K562 (cell line): ENCODE measurements around the gene PCBP3. TPM values are rescaled to one million over a fixed set of nuclear protein-coding genes. Genes with fewer than 3 reads are reported as not detected.

Experiments
- ATAC-seq: fragments of 200-7000 bp; cut with Tn5 transposase; 3 replicates; pipeline ENCODE4 v1.9.1; 2020; ENCODE audit warnings: moderate library complexity
- BruUV-seq: library from RNA; stranded (reverse); fragments of 400-500 nt; replicated peaks from 2 replicates; lab custom pipeline; 2021; lab: Mats Ljungman, UMichigan
- CTCF ChIA-PET: fragments of 300-600 bp; formaldehyde crosslinking; extraction: SDS; loops from one replicate; lab custom pipeline; 2021; ENCODE audit warnings: low intra/inter-chr PET ratio; lab: Yijun Ruan, JAX
- POLR2A ChIA-PET: fragments of 300-600, 350-650 bp; sonication (Branson Sonifier 250); formaldehyde crosslinking; extraction: SDS; loops from one replicate; lab custom pipeline; 2021; ENCODE audit warnings: antibody characterized with exemption, inconsistent platforms; lab: Yijun Ruan, JAX
- DNase-seq, 4 experiments: peaks; one replicate each; pipeline versions ENCODE4 v3.0.0 to v3.0.0-alpha.2; 2011 to 2018; ENCODE audit warnings: low spot score in 3 of 4, mixed read lengths in 3 of 4; ENCODE audit errors: extremely low read depth in 1 of 4
- FAIRE-seq: peaks from 2 replicates; lab custom pipeline; 2011; peaks lifted over from hg19 to GRCh38; lab: Jason Lieb, UNC
- H2AFZ ChIP-seq: 2 replicates; pipeline ENCODE4 v1.6.0; 2011; ENCODE audit warnings: low read depth, low read length, control low read depth, inconsistent platforms
- H3K27ac ChIP-seq: fragments of 200-600 bp; 3 replicates; pipeline ENCODE4 v1.8.0; 2011; ENCODE audit warnings: low read depth, mild to moderate bottlenecking, control low read depth, inconsistent platforms, low read length, moderate library complexity, mixed read lengths; ENCODE audit errors: extremely low read depth
- H3K27me3 ChIP-seq, 2 experiments: fragments of 300-600 bp in 1 of 2; 2 replicates in 1 of 2; 3 replicates in 1 of 2; pipeline versions ENCODE4 v1.6.0 to v1.8.0; 2011; ENCODE audit warnings: inconsistent platforms in 2 of 2, low read length in 2 of 2, mild to moderate bottlenecking in 1 of 2, mixed read lengths in 1 of 2, moderate library complexity in 1 of 2; ENCODE audit not compliant: control insufficient read depth in 2 of 2, insufficient read depth in 2 of 2
- H3K36me3 ChIP-seq: fragments of 300-600 bp; 3 replicates; pipeline ENCODE4 v1.8.0; 2011; ENCODE audit warnings: mild to moderate bottlenecking, low read length, inconsistent platforms; ENCODE audit not compliant: control insufficient read depth, insufficient read depth
- H3K4me1 ChIP-seq, 2 experiments: fragments of 200-600 bp in 1 of 2; replicated peaks in 1 of 2; 2 replicates in 1 of 2; 3 replicates in 1 of 2; pipeline versions ENCODE4 v1.5.1 to v1.8.0; 2011; ENCODE audit warnings: inconsistent platforms in 2 of 2, low read length in 2 of 2, mild to moderate bottlenecking in 1 of 2, mixed read lengths in 1 of 2, moderate library complexity in 1 of 2; ENCODE audit not compliant: control insufficient read depth in 2 of 2, insufficient read depth in 2 of 2
- H3K4me2 ChIP-seq: 2 replicates; pipeline ENCODE4 v1.6.1; 2011; ENCODE audit warnings: low read length, control low read depth, inconsistent platforms, mixed read lengths; ENCODE audit not compliant: insufficient read depth
- H3K4me3 ChIP-seq: fragments of 200-600 bp; sonication (generic), shearing (Covaris generic); 2 replicates; pipeline ENCODE4 v1.5.1; 2016; ENCODE audit warnings: control low read depth, inconsistent platforms
- H3K79me2 ChIP-seq: fragments of 200-600 bp; 3 replicates; pipeline ENCODE4 v1.8.0; 2011; ENCODE audit warnings: low read length, inconsistent platforms; ENCODE audit not compliant: control insufficient read depth, insufficient read depth
- H3K9ac ChIP-seq, 2 experiments: 2 replicates each; pipeline versions ENCODE4 v1.6.0 to v1.6.1; 2011; ENCODE audit warnings: low read depth in 2 of 2, low read length in 2 of 2, control low read depth in 1 of 2, inconsistent platforms in 1 of 2, mild to moderate bottlenecking in 1 of 2, mixed read lengths in 1 of 2; ENCODE audit not compliant: insufficient read depth in 1 of 2
- H3K9me1 ChIP-seq: one replicate; pipeline ENCODE4 v1.6.0; 2011; ENCODE audit warnings: inconsistent platforms, mild to moderate bottlenecking, low read length, moderate library complexity; ENCODE audit not compliant: control insufficient read depth, insufficient read depth
- H3K9me3 ChIP-seq: replicated peaks from 2 replicates; pipeline ENCODE4 v1.5.1; 2011; ENCODE audit warnings: low read depth, low read length, inconsistent platforms; ENCODE audit not compliant: control insufficient read depth, insufficient read depth
- H4K20me1 ChIP-seq: replicated peaks from 2 replicates; pipeline ENCODE4 v1.6.1; 2011; ENCODE audit warnings: low read length, inconsistent platforms, mixed read lengths; ENCODE audit not compliant: control insufficient read depth, insufficient read depth
- CTCF ChIP-seq, 3 experiments: IDR thresholded peaks in 2 of 3; conservative IDR thresholded peaks in 1 of 3; 2 replicates each; pipeline ENCODE4 v1.5.1; 2011 to 2012; ENCODE audit warnings: low read length in 3 of 3, mild to moderate bottlenecking in 3 of 3, control low read depth in 2 of 3, improper control_type of control experiment in 1 of 3, inconsistent platforms in 1 of 3, low read depth in 1 of 3, mixed read lengths in 1 of 3, moderate library complexity in 1 of 3; ENCODE audit not compliant: insufficient read depth in 2 of 3
- CXXC5 ChIP-seq: fragments of 250-450 bp; sonication (Bioruptor Pico); IDR thresholded peaks from 2 replicates; pipeline ENCODE4 v1.8.0; 2022; ENCODE audit warnings: inconsistent platforms, mild to moderate bottlenecking, moderate library complexity
- GTF2A2 ChIP-seq: IDR thresholded peaks from 2 replicates; pipeline ENCODE4 v1.6.1; 2016; ENCODE audit warnings: mild to moderate bottlenecking, missing genetic modification characterization, missing compliant biosample characterization
- MECOM ChIP-seq: fragments of 250-450 bp; sonication (Bioruptor Pico); IDR thresholded peaks from 2 replicates; pipeline ENCODE4 v1.8.0; 2022; ENCODE audit warnings: inconsistent platforms
- RAD21 ChIP-seq, 2 experiments: fragments of 250-450 bp in 1 of 2; fragments of 450-650 bp in 1 of 2; sonication (Bioruptor Pico) in 1 of 2; formaldehyde crosslinking in 1 of 2; IDR thresholded peaks in 1 of 2; conservative IDR thresholded peaks in 1 of 2; 2 replicates each; pipeline versions ENCODE4 v1.4.0 to v1.8.0; 2020 to 2022; ENCODE audit warnings: mild to moderate bottlenecking in 2 of 2, moderate library complexity in 1 of 2
- TBL1XR1 ChIP-seq, 2 experiments: IDR thresholded peaks; 2 replicates each; pipeline ENCODE4 v1.6.1; 2012; ENCODE audit warnings: improper control_type of control experiment in 2 of 2, low read length in 2 of 2, mild to moderate bottlenecking in 1 of 2
- ZNF175 ChIP-seq: fragments of 200-800 bp; sonication (Bioruptor generic); IDR thresholded peaks from 2 replicates; pipeline ENCODE4 v1.6.1; 2016; ENCODE audit warnings: low read depth, mild to moderate bottlenecking, missing genetic modification characterization, missing compliant biosample characterization
- ZNF41 ChIP-seq: fragments of 250-450 bp; sonication (Bioruptor Pico); conservative IDR thresholded peaks from 2 replicates; pipeline ENCODE4 v1.4.0; 2020; ENCODE audit warnings: mild to moderate bottlenecking
- WGBS: fragments of 100-300 bp; shearing (Covaris generic); methylation state at CpG from one replicate; pipeline ENCODE4 v1.1.6; 2016; ENCODE audit warnings: low coverage, mixed read lengths; ENCODE audit not compliant: insufficient coverage; ENCODE audit errors: missing lambda C conversion rate; 5-methylcytosine and 5-hydroxymethylcytosine counted together
- in situ Hi-C: fragments of 300-500 bp; cut with MboI; formaldehyde crosslinking; loops from 4 replicates; pipeline ENCODE4 v1.15.0; 2018; ENCODE audit warnings: inconsistent platforms, mixed read lengths
- intact Hi-C: fragments of 100-400 bp; cut with micrococcal nuclease; formaldehyde crosslinking; loops from 2 replicates; pipeline ENCODE4 v1.14.2; 2022
- polyA plus RNA-seq, 8 experiments: library from polyadenylated mRNA; depleted of rRNA in 4 of 8; stranded (reverse) in 5 of 8; unstranded in 3 of 8; fragments of >200 nt; fragmentation: Nextera tagmentation in 2 of 8; fragmentation: Illumina TruSeq in 1 of 8; extraction: Ambion mirVana in 2 of 8; extraction: Trizol in 1 of 8; gene quantifications; 2 replicates each; pipeline versions ENCODE4 v1.2.1 to v1.2.3, GENCODE V29; 2011 to 2014; ENCODE audit warnings: inconsistent platforms in 1 of 8, missing spikeins in 1 of 8
- total RNA-seq, 7 experiments: library from RNA; depleted of rRNA in 6 of 7; stranded (reverse); fragments of >200 nt in 6 of 7; fragmentation: Illumina TruSeq in 2 of 7; extraction: Trizol in 2 of 7; gene quantifications; 2 replicates each; pipeline versions ENCODE4 v1.2.1 to v1.2.3, GENCODE V29; 2011 to 2021; ENCODE audit warnings: low replicate concordance in 1 of 7
- TF ChIP-seq, protein P1 (sequence below): fragments of 450-650 bp; IDR thresholded peaks from 2 replicates; pipeline ENCODE4 v1.6.1; 2016; ENCODE audit warnings: mild to moderate bottlenecking, moderate library complexity

Gene PCBP3
- total and polyA plus RNA-seq, 9 of the 15 experiments (the other 6 are each of a cell fraction or from before 2014, with no cell fraction given): 0.18 TPM; not detected in 8

DNA sequence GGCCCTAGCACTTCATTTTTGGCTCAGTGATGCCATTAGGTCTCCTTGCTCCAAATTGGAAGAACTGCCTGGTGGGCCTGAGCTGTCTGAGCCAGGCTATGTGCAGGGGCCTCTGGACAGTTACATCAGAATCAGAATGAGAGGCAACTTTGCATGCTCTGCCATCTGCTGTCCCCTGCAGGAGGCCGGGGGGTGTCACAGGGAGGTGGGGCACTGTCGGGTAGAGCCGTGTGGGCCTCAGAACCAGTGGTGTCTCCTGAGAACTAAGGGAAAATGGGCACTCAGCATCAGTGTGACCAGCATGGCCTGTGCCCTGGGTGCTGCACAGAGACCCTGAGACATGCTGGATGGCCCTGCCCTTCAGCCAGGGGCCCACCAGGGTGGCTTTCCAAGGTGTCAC is 291.0 kb downstream of the PCBP3 start:
- Histone ChIP-seq H3K79me2 (no peaks in the 10 kb centered on the region), H3K27ac (no peak overlapping the region), H4K20me1 (peaks cover 21% of the 10 kb centered on the region), H3K9me1 (no peaks in the 10 kb centered on the region), H3K9ac (no peak overlapping the region), H3K36me3 (no peaks in the 10 kb centered on the region), H3K9me3 (no peaks in the 10 kb centered on the region), H3K4me3 (no peak overlapping the region), H3K4me1 (no peaks in the 10 kb centered on the region), H3K27me3 (peaks cover 21 to 61% of the 10 kb centered on the region in 2 experiments), H3K4me2 (no peak overlapping the region), H2AFZ (no peak overlapping the region)
- ChIA-PET POLR2A (interaction anchor here (0.8 to 1.5 kb wide), 4 partner anchors 12 to 20 kb away, joined by 3 read pairs; no protein-coding TSS in a partner anchor), CTCF (no interaction called here)
- BruUV-seq: no TSS peak
- FAIRE-seq (no peak), DNase-seq (no peak), ATAC-seq (peak; percentile 67)
- 0% methylated on average over 3 of the region's 3 CpGs for WGBS
- in situ Hi-C loops: no loop called here
- intact Hi-C loops: no loop called here
- TF ChIP-seq GTF2A2 (tag): no peak
- no peak for TF ChIP-seq ZNF175 (CRISPR knock-in tag)
- TF ChIP-seq, protein P1, sequence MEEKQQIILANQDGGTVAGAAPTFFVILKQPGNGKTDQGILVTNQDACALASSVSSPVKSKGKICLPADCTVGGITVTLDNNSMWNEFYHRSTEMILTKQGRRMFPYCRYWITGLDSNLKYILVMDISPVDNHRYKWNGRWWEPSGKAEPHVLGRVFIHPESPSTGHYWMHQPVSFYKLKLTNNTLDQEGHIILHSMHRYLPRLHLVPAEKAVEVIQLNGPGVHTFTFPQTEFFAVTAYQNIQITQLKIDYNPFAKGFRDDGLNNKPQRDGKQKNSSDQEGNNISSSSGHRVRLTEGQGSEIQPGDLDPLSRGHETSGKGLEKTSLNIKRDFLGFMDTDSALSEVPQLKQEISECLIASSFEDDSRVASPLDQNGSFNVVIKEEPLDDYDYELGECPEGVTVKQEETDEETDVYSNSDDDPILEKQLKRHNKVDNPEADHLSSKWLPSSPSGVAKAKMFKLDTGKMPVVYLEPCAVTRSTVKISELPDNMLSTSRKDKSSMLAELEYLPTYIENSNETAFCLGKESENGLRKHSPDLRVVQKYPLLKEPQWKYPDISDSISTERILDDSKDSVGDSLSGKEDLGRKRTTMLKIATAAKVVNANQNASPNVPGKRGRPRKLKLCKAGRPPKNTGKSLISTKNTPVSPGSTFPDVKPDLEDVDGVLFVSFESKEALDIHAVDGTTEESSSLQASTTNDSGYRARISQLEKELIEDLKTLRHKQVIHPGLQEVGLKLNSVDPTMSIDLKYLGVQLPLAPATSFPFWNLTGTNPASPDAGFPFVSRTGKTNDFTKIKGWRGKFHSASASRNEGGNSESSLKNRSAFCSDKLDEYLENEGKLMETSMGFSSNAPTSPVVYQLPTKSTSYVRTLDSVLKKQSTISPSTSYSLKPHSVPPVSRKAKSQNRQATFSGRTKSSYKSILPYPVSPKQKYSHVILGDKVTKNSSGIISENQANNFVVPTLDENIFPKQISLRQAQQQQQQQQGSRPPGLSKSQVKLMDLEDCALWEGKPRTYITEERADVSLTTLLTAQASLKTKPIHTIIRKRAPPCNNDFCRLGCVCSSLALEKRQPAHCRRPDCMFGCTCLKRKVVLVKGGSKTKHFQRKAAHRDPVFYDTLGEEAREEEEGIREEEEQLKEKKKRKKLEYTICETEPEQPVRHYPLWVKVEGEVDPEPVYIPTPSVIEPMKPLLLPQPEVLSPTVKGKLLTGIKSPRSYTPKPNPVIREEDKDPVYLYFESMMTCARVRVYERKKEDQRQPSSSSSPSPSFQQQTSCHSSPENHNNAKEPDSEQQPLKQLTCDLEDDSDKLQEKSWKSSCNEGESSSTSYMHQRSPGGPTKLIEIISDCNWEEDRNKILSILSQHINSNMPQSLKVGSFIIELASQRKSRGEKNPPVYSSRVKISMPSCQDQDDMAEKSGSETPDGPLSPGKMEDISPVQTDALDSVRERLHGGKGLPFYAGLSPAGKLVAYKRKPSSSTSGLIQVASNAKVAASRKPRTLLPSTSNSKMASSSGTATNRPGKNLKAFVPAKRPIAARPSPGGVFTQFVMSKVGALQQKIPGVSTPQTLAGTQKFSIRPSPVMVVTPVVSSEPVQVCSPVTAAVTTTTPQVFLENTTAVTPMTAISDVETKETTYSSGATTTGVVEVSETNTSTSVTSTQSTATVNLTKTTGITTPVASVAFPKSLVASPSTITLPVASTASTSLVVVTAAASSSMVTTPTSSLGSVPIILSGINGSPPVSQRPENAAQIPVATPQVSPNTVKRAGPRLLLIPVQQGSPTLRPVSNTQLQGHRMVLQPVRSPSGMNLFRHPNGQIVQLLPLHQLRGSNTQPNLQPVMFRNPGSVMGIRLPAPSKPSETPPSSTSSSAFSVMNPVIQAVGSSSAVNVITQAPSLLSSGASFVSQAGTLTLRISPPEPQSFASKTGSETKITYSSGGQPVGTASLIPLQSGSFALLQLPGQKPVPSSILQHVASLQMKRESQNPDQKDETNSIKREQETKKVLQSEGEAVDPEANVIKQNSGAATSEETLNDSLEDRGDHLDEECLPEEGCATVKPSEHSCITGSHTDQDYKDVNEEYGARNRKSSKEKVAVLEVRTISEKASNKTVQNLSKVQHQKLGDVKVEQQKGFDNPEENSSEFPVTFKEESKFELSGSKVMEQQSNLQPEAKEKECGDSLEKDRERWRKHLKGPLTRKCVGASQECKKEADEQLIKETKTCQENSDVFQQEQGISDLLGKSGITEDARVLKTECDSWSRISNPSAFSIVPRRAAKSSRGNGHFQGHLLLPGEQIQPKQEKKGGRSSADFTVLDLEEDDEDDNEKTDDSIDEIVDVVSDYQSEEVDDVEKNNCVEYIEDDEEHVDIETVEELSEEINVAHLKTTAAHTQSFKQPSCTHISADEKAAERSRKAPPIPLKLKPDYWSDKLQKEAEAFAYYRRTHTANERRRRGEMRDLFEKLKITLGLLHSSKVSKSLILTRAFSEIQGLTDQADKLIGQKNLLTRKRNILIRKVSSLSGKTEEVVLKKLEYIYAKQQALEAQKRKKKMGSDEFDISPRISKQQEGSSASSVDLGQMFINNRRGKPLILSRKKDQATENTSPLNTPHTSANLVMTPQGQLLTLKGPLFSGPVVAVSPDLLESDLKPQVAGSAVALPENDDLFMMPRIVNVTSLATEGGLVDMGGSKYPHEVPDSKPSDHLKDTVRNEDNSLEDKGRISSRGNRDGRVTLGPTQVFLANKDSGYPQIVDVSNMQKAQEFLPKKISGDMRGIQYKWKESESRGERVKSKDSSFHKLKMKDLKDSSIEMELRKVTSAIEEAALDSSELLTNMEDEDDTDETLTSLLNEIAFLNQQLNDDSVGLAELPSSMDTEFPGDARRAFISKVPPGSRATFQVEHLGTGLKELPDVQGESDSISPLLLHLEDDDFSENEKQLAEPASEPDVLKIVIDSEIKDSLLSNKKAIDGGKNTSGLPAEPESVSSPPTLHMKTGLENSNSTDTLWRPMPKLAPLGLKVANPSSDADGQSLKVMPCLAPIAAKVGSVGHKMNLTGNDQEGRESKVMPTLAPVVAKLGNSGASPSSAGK: no peak
- no peak for TF ChIP-seq MECOM (CRISPR knock-in tag)
- 0 out of 4 replicates have a peak, but pooled peaks of 1 of the 2 experiments have one; percentile 3 for TF ChIP-seq RAD21 (CRISPR knock-in tag; conservative IDR thresholded peaks at IDR 0.05 in 1 of 2, IDR thresholded peaks at IDR 0.05 in 1 of 2)
- TF ChIP-seq TBL1XR1 (IDR thresholded peaks at IDR 0.05; ENCODE audit: low read length in 2 of 2): no peak
- no peak for TF ChIP-seq CXXC5
- no peak for TF ChIP-seq ZNF41 (CRISPR knock-in tag)
- TF ChIP-seq CTCF (IDR thresholded peaks at IDR 0.05 in 2 of 3, conservative IDR thresholded peaks at IDR 0.05 in 1 of 3; ENCODE audit: insufficient read depth in 2 of 3, low read depth in 1 of 3, low read length in 3 of 3): peak; percentile 10 to 27 (median 21); a peak in 1 of 6 replicates
